Transverse colon (tissue), 4 donors: ENCODE measurements around the gene ZNF81. TPM values are rescaled to one million over a fixed set of nuclear protein-coding genes. Genes with fewer than 3 reads are reported as not detected.

Source experiments
- DNase-seq: peaks from one replicate; pipeline ENCODE4 v3.0.0-alpha.2; 2019
- H3K27ac ChIP-seq, 4 donors: fragments of 200-600 bp; sonication (generic); 2 replicates each; pipeline ENCODE4 v1.5.1; 2016 to 2018; ENCODE audit warnings: inconsistent platforms in 4 of 4
- H3K27me3 ChIP-seq: fragments of 200-600 bp; sonication (generic); 2 replicates; pipeline ENCODE4 v1.5.1; 2017; ENCODE audit warnings: inconsistent platforms
- H3K36me3 ChIP-seq, 4 donors: fragments of 200-600 bp; sonication (generic); 2 replicates each; pipeline ENCODE4 v1.5.1; 2017 to 2019; ENCODE audit warnings: inconsistent platforms in 4 of 4
- H3K4me1 ChIP-seq, 4 donors: fragments of 200-600 bp; sonication (generic); 2 replicates each; pipeline ENCODE4 v1.5.1; 2017 to 2020; ENCODE audit warnings: inconsistent platforms in 4 of 4
- H3K4me3 ChIP-seq, 4 donors: fragments of 200-600 bp; sonication (generic); 1 replicate in 1 of 4; 2 replicates in 3 of 4; pipeline versions ENCODE4 v1.5.1 to v1.6.1; 2017 to 2019; ENCODE audit warnings: inconsistent platforms in 4 of 4
- H3K9me3 ChIP-seq, 2 donors: fragments of 200-600 bp; sonication (generic); 2 replicates each; pipeline ENCODE4 v1.5.1; 2017 to 2019; ENCODE audit warnings: inconsistent platforms in 2 of 2
- EP300 ChIP-seq: sonication (generic); formaldehyde crosslinking; IDR thresholded peaks from one replicate; pipeline ENCODE4 v1.6.1; 2017; ENCODE audit warnings: antibody characterized with exemption, low read depth
- POLR2A ChIP-seq: fragments of 450-650 bp; IDR thresholded peaks from one replicate; pipeline ENCODE4 v1.6.1; 2016; ENCODE audit warnings: antibody characterized with exemption, mild to moderate bottlenecking, moderate library complexity
- POLR2AphosphoS5 ChIP-seq, 3 donors: sonication (generic); formaldehyde crosslinking; IDR thresholded peaks; one replicate each; pipeline ENCODE4 v1.6.1; 2016; ENCODE audit warnings: antibody characterized with exemption in 3 of 3
- WGBS, 2 donors: methylation state at CpG; one replicate each; pipeline ENCODE4 v1.1.5; 2018; ENCODE audit warnings: low coverage in 1 of 2; 5-methylcytosine and 5-hydroxymethylcytosine counted together
- in situ Hi-C, 4 donors: fragments of 200-750 bp; cut with MboI; loops; one replicate each; pipeline versions ENCODE4 v1.15.0 to v1.15.1; 2017; ENCODE audit warnings: low sequenced_read_pairs in 3 of 4, low pct_ligation_motif_present in 1 of 4, low pct_unique_long_range_greater_than_20kb in 1 of 4
- intact Hi-C: fragments of 100-400 bp; cut with DNase I; formaldehyde crosslinking; loops from one replicate; pipeline ENCODE4 v1.15.1; 2023; ENCODE audit warnings: low total_unique reads
- total RNA-seq, 4 donors: library from RNA; depleted of rRNA; stranded (reverse); fragments of >200 nt; gene quantifications; one replicate each; pipeline ENCODE4 v1.1.0, GENCODE V29; 2016
- TF ChIP-seq, protein P1 (sequence below), 5 experiments: fragments of 200-600 bp in 3 of 5; fragments of 450-650 bp in 2 of 5; sonication (generic) in 3 of 5; IDR thresholded peaks; 1 replicate in 2 of 5; 2 replicates in 3 of 5; pipeline ENCODE4 v1.5.1; 2016 to 2017; ENCODE audit warnings: antibody characterized with exemption in 5 of 5, inconsistent platforms in 3 of 5, mild to moderate bottlenecking in 2 of 5, moderate library complexity in 1 of 5

ZNF81 gene
- total RNA-seq, 4 donors from 2014 or later: 7.8 to 11.6 (median 8.7) TPM

DNA sequence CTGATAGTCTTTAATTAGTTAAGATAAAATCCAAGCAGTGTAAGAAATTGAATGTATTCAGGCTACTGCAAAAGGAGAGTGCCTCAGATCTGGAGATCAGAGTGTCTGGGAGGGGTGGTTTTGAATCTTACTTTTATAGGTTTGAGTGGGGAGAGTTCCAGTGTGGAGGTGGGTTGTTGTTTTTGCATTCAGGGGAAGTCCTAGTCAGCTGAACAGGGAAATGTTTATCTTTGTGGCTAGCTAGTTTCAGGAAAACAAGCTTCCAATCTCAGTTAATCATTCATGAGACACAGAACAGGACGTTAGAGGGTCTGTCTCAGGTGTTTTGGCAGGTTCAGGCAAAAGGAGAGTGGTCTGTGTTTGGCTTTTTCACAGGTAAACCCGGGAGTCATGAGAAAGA lies 26.0 kb downstream of the ZNF81 start:
- Histone ChIP-seq H3K27ac (no peak overlapping the region), H3K36me3 (no peaks in the 10 kb centered on the region), H3K9me3 (no peaks in the 10 kb centered on the region), H3K4me1 (no peaks in the 10 kb centered on the region), H3K4me3 (no peak overlapping the region), H3K27me3 (no peaks in the 10 kb centered on the region)
- intact Hi-C loops (no loop called here), in situ Hi-C loops (loop anchor here in 1 of 4 donors (25.0 kb wide), 1 partner anchor 175 kb away; no protein-coding TSS in a partner anchor)
- TF ChIP-seq POLR2AphosphoS5 (IDR thresholded peaks at IDR 0.05) (no peak), POLR2A (no peak)
- DNase-seq: no peak
- 36% methylated on average over 2 of the region's 2 CpGs; no CpG with 5 or more reads in 1 of the 2 donors for WGBS, 2 donors

DNA sequence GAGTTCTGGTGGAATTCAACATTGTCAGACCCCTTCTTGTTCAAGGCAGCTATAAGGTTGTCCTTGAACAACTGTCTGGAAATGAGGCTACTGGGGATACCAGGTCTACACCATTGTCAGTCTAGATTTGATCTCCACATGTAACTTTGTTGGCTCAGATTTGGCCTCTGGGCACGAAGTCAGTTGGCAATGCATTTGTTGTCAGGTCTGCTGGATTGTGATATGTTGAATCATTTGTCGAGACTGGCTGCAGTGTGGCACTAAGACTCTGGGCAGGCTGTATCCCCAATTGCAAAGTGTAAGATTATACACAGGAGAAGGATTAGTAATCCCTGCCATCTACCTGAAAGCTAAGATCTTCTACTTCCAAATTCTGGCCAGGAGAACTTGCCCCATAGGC lies 26.5 kb downstream of the ZNF81 start:
- TF ChIP-seq POLR2AphosphoS5 (IDR thresholded peaks at IDR 0.05) (no peak), EP300 (no peak), POLR2A (no peak)
- TF ChIP-seq, protein P1, sequence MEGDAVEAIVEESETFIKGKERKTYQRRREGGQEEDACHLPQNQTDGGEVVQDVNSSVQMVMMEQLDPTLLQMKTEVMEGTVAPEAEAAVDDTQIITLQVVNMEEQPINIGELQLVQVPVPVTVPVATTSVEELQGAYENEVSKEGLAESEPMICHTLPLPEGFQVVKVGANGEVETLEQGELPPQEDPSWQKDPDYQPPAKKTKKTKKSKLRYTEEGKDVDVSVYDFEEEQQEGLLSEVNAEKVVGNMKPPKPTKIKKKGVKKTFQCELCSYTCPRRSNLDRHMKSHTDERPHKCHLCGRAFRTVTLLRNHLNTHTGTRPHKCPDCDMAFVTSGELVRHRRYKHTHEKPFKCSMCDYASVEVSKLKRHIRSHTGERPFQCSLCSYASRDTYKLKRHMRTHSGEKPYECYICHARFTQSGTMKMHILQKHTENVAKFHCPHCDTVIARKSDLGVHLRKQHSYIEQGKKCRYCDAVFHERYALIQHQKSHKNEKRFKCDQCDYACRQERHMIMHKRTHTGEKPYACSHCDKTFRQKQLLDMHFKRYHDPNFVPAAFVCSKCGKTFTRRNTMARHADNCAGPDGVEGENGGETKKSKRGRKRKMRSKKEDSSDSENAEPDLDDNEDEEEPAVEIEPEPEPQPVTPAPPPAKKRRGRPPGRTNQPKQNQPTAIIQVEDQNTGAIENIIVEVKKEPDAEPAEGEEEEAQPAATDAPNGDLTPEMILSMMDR (IDR thresholded peaks at IDR 0.05): no peak
- in situ Hi-C loops (loop anchor here in 1 of 4 donors (25.0 kb wide), 1 partner anchor 174 kb away; no protein-coding TSS in a partner anchor), intact Hi-C loops (no loop called here)
- Histone ChIP-seq H3K9me3 (no peaks in the 10 kb centered on the region), H3K27me3 (no peaks in the 10 kb centered on the region), H3K4me1 (no peaks in the 10 kb centered on the region), H3K36me3 (no peaks in the 10 kb centered on the region), H3K4me3 (no peak overlapping the region), H3K27ac (no peak overlapping the region)
- no peak for DNase-seq
- WGBS, 2 donors: 76% methylated on average over 2 of the region's 2 CpGs; no CpG with 5 or more reads in 1 of the 2 donors

DNA sequence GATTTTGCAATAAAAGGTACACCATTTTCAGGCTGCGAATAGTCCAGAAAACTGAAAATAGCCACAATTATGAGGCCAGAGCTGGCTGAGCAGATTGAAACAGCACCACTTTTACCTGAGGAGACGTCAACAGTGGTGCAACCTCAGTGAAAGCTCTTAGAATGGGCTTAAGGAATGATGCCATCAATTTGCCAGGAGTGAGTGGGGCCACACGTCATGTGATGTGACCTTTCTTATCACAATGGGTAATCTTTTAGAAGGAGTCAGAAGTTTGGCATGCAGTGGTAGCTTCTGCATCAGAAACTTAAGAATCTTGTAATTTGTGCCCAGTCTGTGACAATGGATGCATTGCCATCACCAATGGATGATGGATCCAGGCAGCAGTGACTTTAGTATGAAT lies 27.6 kb downstream of the ZNF81 start:
- no peak for TF ChIP-seq POLR2A
- no peak for TF ChIP-seq POLR2AphosphoS5 (IDR thresholded peaks at IDR 0.05)
- in situ Hi-C loops (loop anchor here in 1 of 4 donors (25.0 kb wide), 1 partner anchor 173 kb away; no protein-coding TSS in a partner anchor), intact Hi-C loops (no loop called here)
- no peaks in the 10 kb centered on the region for H3K4me1 ChIP-seq
- no peak for DNase-seq
- H3K36me3 ChIP-seq: no peaks in the 10 kb centered on the region
- H3K27ac ChIP-seq: no peak overlapping the region
- H3K4me3 ChIP-seq: no peak overlapping the region
- H3K9me3 ChIP-seq: no peaks in the 10 kb centered on the region
- no peaks in the 10 kb centered on the region for H3K27me3 ChIP-seq
- 77% methylated on average over 3 of the region's 3 CpGs; no CpG with 5 or more reads in 1 of the 2 donors for WGBS, 2 donors

- Histone ChIP-seq H3K4me1 (no peaks in the 10 kb centered on the region), H3K9me3 (no peaks in the 10 kb centered on the region), H3K27me3 (no peaks in the 10 kb centered on the region), H3K27ac (no peak overlapping the region), H3K36me3 (no peaks in the 10 kb centered on the region), H3K4me3 (no peak overlapping the region)
- no peak for DNase-seq
- TF ChIP-seq, protein P1 (IDR thresholded peaks at IDR 0.05): no peak
- TF ChIP-seq POLR2A (no peak), EP300 (no peak), POLR2AphosphoS5 (IDR thresholded peaks at IDR 0.05) (no peak)
- WGBS, 2 donors: 71% methylated on average over 1 of the region's 1 CpG; no CpG with 5 or more reads in 1 of the 2 donors
- intact Hi-C loops (no loop called here), in situ Hi-C loops (loop anchor here in 1 of 4 donors (25.0 kb wide), 1 partner anchor 173 kb away; no protein-coding TSS in a partner anchor)
Observed at GRCh38 chrX:47864785-47865184, 28.1 kb downstream of the ZNF81 start.

- Histone ChIP-seq H3K36me3 (no peaks in the 10 kb centered on the region), H3K4me3 (no peak overlapping the region), H3K4me1 (peaks cover 0 to 5% (median 0%) of the 10 kb centered on the region in 4 donors), H3K27ac (no peak overlapping the region), H3K27me3 (no peaks in the 10 kb centered on the region), H3K9me3 (no peaks in the 10 kb centered on the region)
- DNase-seq: no peak
- in situ Hi-C loops (loop anchor here in 1 of 4 donors (25.0 kb wide), 1 partner anchor 164 kb away; no protein-coding TSS in a partner anchor), intact Hi-C loops (no loop called here)
- TF ChIP-seq POLR2A (no peak), POLR2AphosphoS5 (IDR thresholded peaks at IDR 0.05) (no peak), EP300 (no peak)
- TF ChIP-seq, protein P1 (IDR thresholded peaks at IDR 0.05): no peak
- WGBS, 2 donors: 89% methylated on average over 3 of the region's 3 CpGs; no CpG with 5 or more reads in 1 of the 2 donors
Observed at GRCh38 chrX:47873123-47873522, 36.4 kb downstream of the ZNF81 start.
